CD14-positive monocyte (primary cell): ENCODE results near the gene TGFB1I1. TPM values are rescaled to one million over a fixed set of nuclear protein-coding genes. Genes with fewer than 3 reads are reported as not detected.

Experiments
- DNase-seq, 3 donors: peaks; one replicate each; pipeline ENCODE4 v3.0.0-alpha.2; 2011 to 2022
- H2AFZ ChIP-seq: 2 replicates; pipeline ENCODE4 v1.6.0; 2012; ENCODE audit warnings: mild to moderate bottlenecking, low read depth, low read length, inconsistent platforms; ENCODE audit not compliant: insufficient read depth, poor library complexity, severe bottlenecking
- H3K27ac ChIP-seq, 2 donors: 1 replicate in 1 of 2; 2 replicates in 1 of 2; pipeline ENCODE4 v1.5.1; 2012 to 2013; ENCODE audit warnings: low read length in 2 of 2, control low read depth in 1 of 2, inconsistent platforms in 1 of 2, low read depth in 1 of 2, mild to moderate bottlenecking in 1 of 2
- H3K27me3 ChIP-seq, 2 donors: one replicate each; pipeline versions ENCODE4 v1.6.0 to v1.6.1; 2011 to 2013; ENCODE audit warnings: low read length in 2 of 2; ENCODE audit not compliant: control insufficient read depth in 2 of 2, insufficient read depth in 2 of 2
- H3K36me3 ChIP-seq, 2 donors: replicated peaks in 1 of 2; 1 replicate in 1 of 2; 2 replicates in 1 of 2; pipeline versions ENCODE4 v1.5.1 to v1.6.1; 2012 to 2013; ENCODE audit warnings: low read length in 2 of 2, control low read depth in 1 of 2, inconsistent platforms in 1 of 2, mild to moderate bottlenecking in 1 of 2; ENCODE audit not compliant: insufficient read depth in 2 of 2, control insufficient read depth in 1 of 2
- H3K4me1 ChIP-seq, 2 donors: 1 replicate in 1 of 2; 2 replicates in 1 of 2; pipeline versions ENCODE4 v1.5.1 to v1.6.1; 2012 to 2013; ENCODE audit warnings: low read length in 2 of 2, control low read depth in 1 of 2, inconsistent platforms in 1 of 2, mild to moderate bottlenecking in 1 of 2, moderate library complexity in 1 of 2; ENCODE audit not compliant: insufficient read depth in 2 of 2, control insufficient read depth in 1 of 2
- H3K4me2 ChIP-seq: replicated peaks from 2 replicates; pipeline ENCODE3; 2012; ENCODE audit warnings: low read length, moderate library complexity, mild to moderate bottlenecking; ENCODE audit not compliant: poor library complexity, severe bottlenecking; ENCODE audit errors: extremely low read depth
- H3K4me3 ChIP-seq, 3 experiments: fragments of 200-600 bp in 1 of 3; sonication (generic) in 1 of 3; replicated peaks in 1 of 3; 1 replicate in 2 of 3; 2 replicates in 1 of 3; pipeline ENCODE4 v1.5.1; 2011 to 2013; ENCODE audit warnings: low read length in 3 of 3, mild to moderate bottlenecking in 3 of 3, control low read depth in 2 of 3, low read depth in 2 of 3, inconsistent platforms in 1 of 3, moderate library complexity in 1 of 3
- H3K79me2 ChIP-seq: 2 replicates; pipeline ENCODE4 v1.6.0; 2012; ENCODE audit warnings: mild to moderate bottlenecking, control low read depth, inconsistent platforms, low read length, moderate library complexity; ENCODE audit not compliant: insufficient read depth
- H3K9ac ChIP-seq: 2 replicates; pipeline ENCODE4 v1.6.0; 2017; ENCODE audit warnings: low read length, mild to moderate bottlenecking; ENCODE audit not compliant: insufficient read depth, poor library complexity, severe bottlenecking
- H3K9me3 ChIP-seq, 2 donors: replicated peaks in 1 of 2; 1 replicate in 1 of 2; 2 replicates in 1 of 2; pipeline versions ENCODE4 v1.5.1 to v1.6.1; 2012 to 2013; ENCODE audit warnings: low read length in 2 of 2, control low read depth in 1 of 2; ENCODE audit not compliant: control insufficient read depth in 1 of 2, insufficient read depth in 1 of 2
- H4K20me1 ChIP-seq: 2 replicates; pipeline ENCODE4 v1.6.0; 2012; ENCODE audit warnings: mild to moderate bottlenecking, low read length, control low read depth, moderate library complexity; ENCODE audit not compliant: insufficient read depth
- H3K27ac Mint-ChIP-seq, 7 donors: one replicate each; pipeline ENCODE4 v1.8.0; 2020; ENCODE audit warnings: mild to moderate bottlenecking in 7 of 7, mixed read lengths in 7 of 7, moderate library complexity in 6 of 7, inconsistent platforms in 2 of 7
- H3K27me3 Mint-ChIP-seq, 3 donors: one replicate each; pipeline ENCODE4 v1.8.0; 2021 to 2022; ENCODE audit warnings: low read depth in 3 of 3, mild to moderate bottlenecking in 3 of 3, mixed read lengths in 3 of 3, moderate library complexity in 3 of 3, inconsistent platforms in 1 of 3
- H3K36me3 Mint-ChIP-seq, 2 donors: one replicate each; pipeline ENCODE4 v1.8.0; 2020; ENCODE audit warnings: mixed read lengths in 2 of 2, inconsistent platforms in 1 of 2, mild to moderate bottlenecking in 1 of 2
- H3K4me1 Mint-ChIP-seq: one replicate; pipeline ENCODE4 v1.8.0; 2020; ENCODE audit warnings: mild to moderate bottlenecking, mixed read lengths
- H3K4me3 Mint-ChIP-seq, 2 donors: one replicate each; pipeline ENCODE4 v1.8.0; 2020; ENCODE audit warnings: mild to moderate bottlenecking in 2 of 2, mixed read lengths in 2 of 2, moderate library complexity in 1 of 2
- H3K9me3 Mint-ChIP-seq, 7 donors: one replicate each; pipeline ENCODE4 v1.8.0; 2020 to 2022; ENCODE audit warnings: mixed read lengths in 7 of 7, mild to moderate bottlenecking in 6 of 7, moderate library complexity in 6 of 7, inconsistent platforms in 2 of 7
- CTCF ChIP-seq: fragments of 200-600 bp; IDR thresholded peaks from one replicate; pipeline ENCODE4 v1.8.0; 2022; ENCODE audit warnings: antibody characterized with exemption, mild to moderate bottlenecking
- WGBS: methylation state at CpG from one replicate; pipeline ENCODE4 v1.1.5; 2013; ENCODE audit warnings: missing lambda C conversion rate; ENCODE audit not compliant: insufficient coverage; 5-methylcytosine and 5-hydroxymethylcytosine counted together
- intact Hi-C, 2 donors: fragments of 100-400 bp; cut with micrococcal nuclease; formaldehyde crosslinking; loops; one replicate each; pipeline versions ENCODE4 v1.15.0 to v1.15.1; 2023
- polyA plus RNA-seq, 3 donors: library from polyadenylated mRNA; depleted of rRNA in 1 of 3; unstranded in 2 of 3; stranded (reverse) in 1 of 3; fragments of 300-500 nt in 2 of 3; fragments of >200 nt in 1 of 3; fragmentation: Illumina TruSeq in 2 of 3; gene quantifications; 1 replicate in 2 of 3; 2 replicates in 1 of 3; pipeline ENCODE4 v1.2.3, GENCODE V29; 2012 to 2021

TGFB1I1 gene
- polyA plus RNA-seq, 3 donors: 0.11 to 0.16 TPM; not detected in 1

DNA sequence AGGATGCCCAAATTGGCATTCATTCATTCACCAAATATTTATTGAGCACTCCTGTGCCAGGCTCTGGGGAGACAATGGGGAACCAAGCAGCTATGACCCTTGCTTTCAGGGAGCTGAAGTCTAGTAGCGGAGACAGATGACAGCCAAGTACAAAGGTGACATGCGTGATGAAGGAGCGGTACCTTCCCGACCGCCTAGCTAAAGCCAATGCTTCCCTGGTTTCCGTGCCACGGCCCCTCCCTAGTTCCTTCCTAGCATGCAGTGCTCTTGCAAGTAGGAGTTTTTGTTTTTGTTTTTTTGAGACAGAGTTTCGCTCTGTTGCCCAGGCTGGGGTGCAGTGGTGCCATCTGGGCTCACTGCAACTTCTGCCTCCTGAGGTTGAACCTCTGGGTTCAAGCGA lies 7.8 kb downstream of the TGFB1I1 start:
- no peak overlapping the region for H3K9ac ChIP-seq
- H2AFZ ChIP-seq: no peak overlapping the region
- H3K27me3 ChIP-seq: peaks cover 0 to 9% of the 10 kb centered on the region in 2 donors
- H3K27ac ChIP-seq: no peak overlapping the region
- WGBS: 99% methylated on average over 7 of the region's 9 CpGs
- no peaks in the 10 kb centered on the region for H3K79me2 ChIP-seq
- H3K36me3 ChIP-seq: no peaks in the 10 kb centered on the region
- H3K27ac Mint-ChIP-seq: peak overlapping the region in 1 of 7 donors; percentile 59
- peaks cover 4 to 35% (median 23%) of the 10 kb centered on the region in 3 donors for H3K27me3 Mint-ChIP-seq
- DNase-seq: no peak
- intact Hi-C loops: no loop called here
- peak overlapping the region in 1 of 2 donors; percentile 31 for H3K4me3 Mint-ChIP-seq
- TF ChIP-seq CTCF: no peak
- no peak overlapping the region for H3K4me2 ChIP-seq
- H3K4me3 ChIP-seq: no peak overlapping the region
- H3K4me1 Mint-ChIP-seq: peaks cover 28% of the 10 kb centered on the region
- peaks cover 18 to 27% of the 10 kb centered on the region in 2 donors for H3K4me1 ChIP-seq
- no peaks in the 10 kb centered on the region for H4K20me1 ChIP-seq
- no peaks in the 10 kb centered on the region for H3K9me3 ChIP-seq
- peaks cover 0 to 2% (median 0%) of the 10 kb centered on the region in 7 donors for H3K9me3 Mint-ChIP-seq
- no peaks in the 10 kb centered on the region for H3K36me3 Mint-ChIP-seq

- Histone ChIP-seq H2AFZ (no peak overlapping the region), H4K20me1 (no peaks in the 10 kb centered on the region), H3K79me2 (no peaks in the 10 kb centered on the region), H3K4me3 (no peak overlapping the region), H3K27me3 (peaks cover 0 to 5% of the 10 kb centered on the region in 2 donors), H3K4me1 (peaks cover 15 to 23% of the 10 kb centered on the region in 2 donors), H3K36me3 (no peaks in the 10 kb centered on the region), H3K9ac (no peak overlapping the region), H3K9me3 (no peaks in the 10 kb centered on the region), H3K4me2 (no peak overlapping the region), H3K27ac (no peak overlapping the region)
- Mint-ChIP-seq H3K4me1 (peaks cover 26% of the 10 kb centered on the region), H3K4me3 (no peak overlapping the region), H3K36me3 (no peaks in the 10 kb centered on the region), H3K27ac (no peak overlapping the region), H3K27me3 (peaks cover 4 to 31% (median 22%) of the 10 kb centered on the region in 3 donors), H3K9me3 (peaks cover 0 to 2% (median 0%) of the 10 kb centered on the region in 7 donors)
- no peak for TF ChIP-seq CTCF
- intact Hi-C loops: no loop called here
- no peak for DNase-seq
- 4% methylated on average over 6 of the region's 7 CpGs for WGBS
Measured at GRCh38 chr16:31480851-31481536, 9.0 kb downstream of the TGFB1I1 start.
